Activated naive CD4-positive, alpha-beta T cell treated with anti-CD3 and anti-CD28 coated beads for 36 hours (primary cell): ENCODE measurements around the gene SUPT6H. TPM values are rescaled to one million over a fixed set of nuclear protein-coding genes. Genes with fewer than 3 reads are reported as not detected.
"Not testable (repeated sequence)": the region's sequence is repeated elsewhere in the genome, so short reads cannot be mapped to it uniquely, and the experiment has no call there.

Experiments
- CTCF ChIA-PET: fragments of 350-600 bp; sonication (Branson Sonifier 250); formaldehyde crosslinking; loops from one replicate; lab custom pipeline; 2021; ENCODE audit warnings: antibody characterized with exemption; lab: Charles Lee
- DNase-seq: peaks from one replicate; pipeline ENCODE4 v3.0.0-alpha.2; 2020
- H3K27ac Mint-ChIP-seq: one replicate; pipeline ENCODE4 v1.8.0; 2021; ENCODE audit warnings: mild to moderate bottlenecking, mixed read lengths
- H3K27me3 Mint-ChIP-seq: one replicate; pipeline ENCODE4 v1.8.0; 2021; ENCODE audit warnings: low read depth, mixed read lengths
- H3K36me3 Mint-ChIP-seq: one replicate; pipeline ENCODE4 v1.8.0; 2021; ENCODE audit warnings: low read depth, mixed read lengths
- H3K4me1 Mint-ChIP-seq: one replicate; pipeline ENCODE4 v1.8.0; 2021; ENCODE audit warnings: low read depth, mixed read lengths
- H3K4me3 Mint-ChIP-seq: one replicate; pipeline ENCODE4 v1.8.0; 2021; ENCODE audit warnings: mild to moderate bottlenecking, moderate library complexity, mixed read lengths
- H3K9me3 Mint-ChIP-seq: one replicate; pipeline ENCODE4 v1.8.0; 2021; ENCODE audit warnings: mixed read lengths
- intact Hi-C: fragments of 100-400 bp; cut with micrococcal nuclease; formaldehyde crosslinking; loops from one replicate; pipeline ENCODE4 v1.15.1; 2023
- total RNA-seq, 2 experiments: library from RNA; stranded (reverse); gene quantifications; one replicate each; pipeline ENCODE4 v1.2.3, GENCODE V29; 2021

SUPT6H gene
- total RNA-seq, 2 experiments from 2014 or later: 50.8 to 52.1 TPM

DNA sequence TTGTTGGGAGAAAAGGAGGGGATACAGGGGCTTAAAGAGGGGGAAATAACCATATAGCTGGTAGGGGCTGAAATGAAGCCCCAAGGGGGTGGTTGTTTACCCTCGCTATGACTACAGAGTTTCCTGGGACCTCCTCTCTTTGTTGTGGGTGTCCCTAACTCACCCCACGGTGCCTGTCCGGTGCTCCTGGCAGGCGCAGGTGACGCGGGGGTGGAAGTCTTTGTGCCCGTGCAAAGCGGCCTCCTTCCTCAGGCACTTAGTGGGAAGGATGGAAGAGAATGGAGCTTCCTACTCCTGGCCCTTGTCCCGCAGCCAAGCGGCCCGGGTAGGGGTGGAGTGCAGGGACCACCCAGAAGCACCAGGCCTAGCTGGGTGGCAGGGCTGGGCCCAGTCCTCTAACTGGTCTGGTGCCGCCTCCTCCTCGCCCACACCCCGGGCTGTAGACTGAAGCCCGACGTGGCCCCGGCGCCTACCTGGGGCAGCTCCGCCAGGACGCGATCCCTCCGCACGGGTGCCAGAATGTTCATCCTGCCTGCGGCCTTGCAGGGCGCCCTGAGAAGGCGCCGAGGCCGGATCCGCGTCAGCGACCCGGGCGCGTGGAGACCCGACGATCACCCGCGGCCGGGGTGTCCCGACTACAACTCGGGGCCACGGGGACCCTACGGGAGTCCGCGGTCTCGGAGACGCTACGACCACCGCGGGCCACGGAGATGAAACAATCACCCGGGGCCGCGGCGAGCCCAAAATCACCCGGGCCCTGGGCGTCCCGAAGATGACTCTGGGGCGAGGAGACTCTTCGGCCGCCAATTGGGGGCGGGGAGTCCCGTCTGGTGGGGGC is 55.0 kb downstream of the SUPT6H start:
- H3K36me3 Mint-ChIP-seq: peaks cover 23% of the 10 kb centered on the region
- peaks cover 27% of the 10 kb centered on the region for H3K27me3 Mint-ChIP-seq
- DNase-seq: no peak
- CTCF ChIA-PET: interaction anchor here (0.7 kb wide), 1 partner anchor 55 kb away, joined by 3 read pairs; the partner anchor contains the start of genes SDF2 and SUPT6H
- H3K4me1 Mint-ChIP-seq: peaks cover 33% of the 10 kb centered on the region
- H3K9me3 Mint-ChIP-seq: no peaks in the 10 kb centered on the region
- H3K27ac Mint-ChIP-seq: no peak overlapping the region
- intact Hi-C loops: no loop called here
- peak overlapping the region; percentile 50 for H3K4me3 Mint-ChIP-seq

DNA sequence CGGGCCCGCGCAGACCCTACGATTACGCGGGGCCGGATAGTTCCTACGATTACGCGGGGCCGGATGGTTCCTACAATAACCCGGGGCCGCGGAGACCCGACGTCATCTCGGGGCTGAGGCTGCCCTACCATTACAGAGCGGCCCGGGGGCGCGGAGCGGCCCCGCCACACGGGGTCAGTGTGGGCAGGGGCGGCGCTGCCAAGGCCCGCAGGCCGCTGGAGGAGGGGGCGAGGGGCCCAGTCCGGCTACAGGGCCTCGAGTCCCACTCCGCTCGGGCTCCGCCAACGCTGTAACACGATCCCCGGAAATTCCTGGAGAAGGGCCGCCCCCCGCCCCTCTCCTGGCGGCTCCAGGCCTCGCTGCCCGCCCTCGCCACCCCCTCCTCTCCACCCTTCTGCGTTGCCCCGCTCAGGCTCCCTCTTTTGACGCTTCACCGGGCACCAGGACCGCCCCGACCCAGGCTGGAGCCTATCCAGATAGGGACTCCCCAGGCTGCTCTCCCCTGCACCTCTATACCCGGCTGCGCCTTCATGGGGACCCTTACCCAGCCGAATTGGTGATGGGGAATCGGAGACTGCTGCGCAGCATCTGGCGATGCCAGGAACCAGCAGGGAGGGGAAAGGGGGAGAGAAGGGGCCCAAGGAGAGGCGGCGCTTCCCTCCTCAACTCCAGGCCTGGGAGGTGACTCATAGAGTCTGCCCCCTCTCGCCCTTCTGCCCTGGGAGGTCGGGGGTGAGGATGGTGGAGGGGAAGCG is 55.8 kb downstream of the SUPT6H start, which contains the start of gene RAB34:
Gene RAB34 (minus strand): TSS at position 291 of the 755 bp plus-strand sequence. CDS start 602 bp downstream, outside the sequence.
- CTCF ChIA-PET: interaction anchor here (1.0 kb wide), 1 partner anchor 69 kb away, joined by 3 read pairs; no protein-coding TSS in a partner anchor
- H3K4me1 Mint-ChIP-seq: peaks cover 33% of the 10 kb centered on the region
- no peaks in the 10 kb centered on the region for H3K9me3 Mint-ChIP-seq
- intact Hi-C loops: loop anchor here (2.0 kb wide), 2 partner anchors 55 to 71 kb away; partner anchors contain the start of gene SUPT6H
- H3K36me3 Mint-ChIP-seq: peaks cover 31% of the 10 kb centered on the region
- H3K4me3 Mint-ChIP-seq: peak within 1 kb of the TSS; percentile 66
- peaks cover 25% of the 10 kb centered on the region for H3K27me3 Mint-ChIP-seq
- peak within 1 kb of the TSS; percentile 59 for H3K27ac Mint-ChIP-seq
- peak; percentile 22 for DNase-seq

DNA sequence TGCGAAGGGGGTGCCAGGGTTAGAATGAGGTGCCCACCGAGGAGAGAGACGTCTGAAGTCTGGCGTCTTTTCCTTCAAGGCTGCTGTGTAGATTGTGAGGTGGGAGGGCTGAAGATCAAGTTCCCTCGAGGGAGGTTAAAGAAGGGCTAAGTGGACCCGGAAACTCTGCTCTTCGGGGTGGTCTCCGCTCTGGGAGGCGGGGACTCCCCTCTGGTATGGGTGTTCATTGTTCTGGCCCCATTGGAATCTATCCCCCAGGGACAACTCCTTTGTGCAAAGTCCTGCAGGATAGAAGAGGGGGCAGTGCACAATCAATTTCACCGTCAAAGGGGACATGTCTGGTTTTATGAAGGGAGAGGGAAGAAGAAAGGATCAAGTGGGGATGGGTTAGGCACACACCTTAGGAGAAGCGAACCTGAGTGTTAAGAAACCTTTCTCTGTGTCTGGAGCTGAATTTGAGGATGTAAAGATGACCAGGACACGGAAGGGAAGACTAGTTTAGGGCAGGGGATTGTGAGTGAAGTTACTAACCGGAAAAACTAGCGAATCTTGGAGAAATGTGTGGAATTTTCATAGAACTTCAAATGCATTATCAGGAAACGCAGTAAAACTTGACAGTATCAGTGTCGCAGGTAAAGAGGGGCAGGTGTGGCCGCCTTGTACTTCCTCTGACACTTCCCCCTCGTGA is 56.5 kb downstream of the SUPT6H start:
- Mint-ChIP-seq H3K27ac (peak overlapping the region; percentile 59), H3K4me3 (peak overlapping the region; percentile 66), H3K27me3 (peaks cover 25% of the 10 kb centered on the region), H3K36me3 (peaks cover 37% of the 10 kb centered on the region), H3K9me3 (no peaks in the 10 kb centered on the region), H3K4me1 (peaks cover 39% of the 10 kb centered on the region)
- CTCF ChIA-PET: interaction anchor here (1.0 kb wide), 1 partner anchor 70 kb away, joined by 3 read pairs; no protein-coding TSS in a partner anchor
- DNase-seq: no peak
- intact Hi-C loops: loop anchor here (1.0 to 2.0 kb wide), 6 partner anchors 7 to 383 kb away; partner anchors contain the start of genes IFT20, NEK8, PROCA1 and SUPT6H

DNA sequence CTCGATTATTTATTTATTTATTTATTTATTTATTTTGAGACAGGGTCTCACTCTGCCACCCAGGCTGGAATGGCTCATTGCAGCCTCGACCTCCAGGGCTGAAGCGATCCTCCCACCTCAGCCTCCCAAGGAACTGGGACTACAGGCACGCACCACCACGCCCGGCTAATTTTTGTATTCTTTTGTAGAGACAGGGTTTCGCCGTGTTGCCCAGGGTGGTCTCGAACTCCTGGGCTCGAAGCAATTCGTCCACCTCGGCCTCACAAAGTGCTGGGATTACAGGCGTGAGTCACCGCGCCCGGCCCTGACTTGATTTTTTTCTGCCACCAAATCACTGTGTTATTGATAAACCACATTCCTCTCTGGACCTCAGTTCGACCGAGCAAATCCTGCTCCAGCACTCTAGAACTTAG is 57.0 kb downstream of the SUPT6H start:
- CTCF ChIA-PET: interaction anchor here (0.7 to 1.9 kb wide), 9 partner anchors 8 to 398 kb away, joined by 3 to 8 read pairs (median 3); partner anchors contain the start of genes PROCA1, SDF2 and SUPT6H
- Mint-ChIP-seq H3K36me3 (peaks cover 39% of the 10 kb centered on the region), H3K9me3 (no peaks in the 10 kb centered on the region), H3K27me3 (peaks cover 25% of the 10 kb centered on the region), H3K4me1 (peaks cover 43% of the 10 kb centered on the region), H3K4me3 (peak overlapping the region; percentile 91), H3K27ac (peak overlapping the region; percentile 94)
- intact Hi-C loops: loop anchor here (1.0 to 2.0 kb wide), 6 partner anchors 8 to 384 kb away; partner anchors contain the start of genes IFT20, NEK8, PROCA1 and SUPT6H
- no peak for DNase-seq

DNA sequence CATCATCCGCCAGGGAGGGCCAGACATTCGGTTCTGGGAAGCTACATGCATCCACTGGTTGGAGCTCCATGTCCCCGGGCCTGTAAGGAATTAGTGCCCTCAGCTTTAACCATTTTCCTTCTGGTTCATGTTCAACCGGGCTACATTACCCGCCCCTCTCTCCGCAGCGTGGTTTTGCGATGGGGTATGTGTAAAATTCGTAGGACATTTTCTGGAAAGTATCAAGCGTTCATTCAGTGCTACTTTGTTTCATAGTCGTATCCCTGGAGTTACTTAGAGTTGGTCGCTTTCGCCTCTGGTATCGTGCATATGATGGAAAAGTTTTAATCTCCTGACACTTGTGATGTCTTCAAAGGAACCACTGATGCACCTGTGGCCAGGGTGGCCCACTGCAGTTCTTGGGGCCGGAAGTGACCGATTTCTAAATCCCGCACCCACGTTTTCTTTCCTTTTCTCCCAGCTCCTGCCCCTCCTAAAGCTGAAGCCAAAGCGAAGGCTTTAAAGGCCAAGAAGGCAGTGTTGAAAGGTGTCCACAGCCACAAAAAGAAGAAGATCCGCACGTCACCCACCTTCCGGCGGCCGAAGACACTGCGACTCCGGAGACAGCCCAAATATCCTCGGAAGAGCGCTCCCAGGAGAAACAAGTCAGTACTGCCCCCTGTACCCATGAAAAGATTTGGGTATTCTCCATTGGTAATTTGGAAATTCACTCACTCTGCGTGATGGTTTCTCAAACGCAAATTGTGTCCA is 58.4 kb downstream of the SUPT6H start:
- intact Hi-C loops: loop anchor here (10.0 kb wide), 1 partner anchor 844 kb away; the partner anchor contains the start of genes ABHD15 and TP53I13
- peaks cover 17% of the 10 kb centered on the region for H3K27me3 Mint-ChIP-seq
- CTCF ChIA-PET: interaction anchor here (0.7 to 1.9 kb wide), 9 partner anchors 9 to 397 kb away, joined by 3 to 8 read pairs (median 3); partner anchors contain the start of genes PROCA1, SDF2 and SUPT6H
- H3K27ac Mint-ChIP-seq: peak overlapping the region; percentile 94
- H3K4me3 Mint-ChIP-seq: peak overlapping the region; percentile 91
- peaks cover 52% of the 10 kb centered on the region for H3K36me3 Mint-ChIP-seq
- peaks cover 53% of the 10 kb centered on the region for H3K4me1 Mint-ChIP-seq
- H3K9me3 Mint-ChIP-seq: no peaks in the 10 kb centered on the region
- peak; percentile 49 for DNase-seq

DNA sequence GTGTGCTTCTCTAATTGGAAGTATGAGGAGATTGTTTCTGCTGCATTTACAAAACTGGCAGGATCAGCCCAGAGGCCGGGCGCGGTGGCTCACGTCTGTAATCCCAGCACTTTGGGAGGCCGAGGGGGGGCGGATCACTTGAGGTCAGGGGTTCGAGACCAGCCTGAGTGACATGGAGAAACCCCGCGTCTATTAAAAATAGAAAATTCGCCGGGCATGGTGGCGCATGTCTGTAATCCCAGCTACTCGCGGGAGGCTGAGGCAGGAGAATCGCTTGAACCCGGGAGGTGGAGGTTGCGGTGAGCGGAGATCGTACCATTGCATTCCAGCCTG is 59.0 kb downstream of the SUPT6H start:
- intact Hi-C loops: loop anchor here (10.0 kb wide), 1 partner anchor 844 kb away; the partner anchor contains the start of genes ABHD15 and TP53I13
- peaks cover 53% of the 10 kb centered on the region for H3K4me1 Mint-ChIP-seq

DNA sequence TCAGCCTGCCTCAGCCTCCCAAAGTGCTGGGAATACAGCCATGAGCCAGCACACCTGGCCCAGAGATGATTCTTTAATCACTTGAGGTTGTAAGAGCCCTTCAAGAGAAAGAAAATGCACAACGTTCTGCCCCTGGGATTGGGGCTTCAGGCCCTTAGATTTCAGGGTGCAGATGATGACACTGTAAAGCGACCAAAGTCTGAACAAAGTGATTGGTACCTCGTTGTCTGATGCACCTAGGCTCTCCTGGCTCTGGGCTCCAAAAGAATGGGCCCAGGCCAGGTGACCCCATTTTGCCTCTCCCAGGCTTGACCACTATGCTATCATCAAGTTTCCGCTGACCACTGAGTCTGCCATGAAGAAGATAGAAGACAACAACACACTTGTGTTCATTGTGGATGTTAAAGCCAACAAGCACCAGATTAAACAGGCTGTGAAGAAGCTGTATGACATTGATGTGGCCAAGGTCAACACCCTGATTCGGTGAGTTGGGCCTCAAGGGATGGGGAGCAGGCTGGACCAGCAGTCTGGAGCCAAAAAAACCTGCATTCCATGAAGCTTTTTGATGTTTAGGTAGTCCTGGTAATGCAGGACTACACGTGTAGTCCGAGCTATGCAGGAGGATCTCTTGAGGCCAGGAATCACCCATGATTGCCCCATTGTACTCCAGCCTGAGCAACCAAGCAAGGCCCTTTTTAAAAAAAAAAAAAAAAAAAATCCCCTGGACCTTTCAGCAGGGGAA is 60.6 kb downstream of the SUPT6H start:
- H3K4me3 Mint-ChIP-seq: peak overlapping the region; percentile 91
- peaks cover 58% of the 10 kb centered on the region for H3K36me3 Mint-ChIP-seq
- H3K9me3 Mint-ChIP-seq: no peaks in the 10 kb centered on the region
- no peak for DNase-seq
- CTCF ChIA-PET: interaction anchor here (0.6 to 7.2 kb wide), 3 partner anchors 26 to 231 kb away, joined by 4 to 353 read pairs (median 5); partner anchors contain the start of gene TRAF4
- peaks cover 7% of the 10 kb centered on the region for H3K27me3 Mint-ChIP-seq
- H3K4me1 Mint-ChIP-seq: peaks cover 53% of the 10 kb centered on the region
- intact Hi-C loops: loop anchor here (10.0 kb wide), 1 partner anchor 842 kb away; the partner anchor contains the start of genes ABHD15 and TP53I13
- peak overlapping the region; percentile 75 for H3K27ac Mint-ChIP-seq

More for the DNA sequence above, 59.0 kb downstream of the SUPT6H start:
- Mint-ChIP-seq H3K36me3 (peaks cover 56% of the 10 kb centered on the region), H3K27me3 (peaks cover 11% of the 10 kb centered on the region), H3K27ac (peak overlapping the region; percentile 94), H3K4me3 (peak overlapping the region; percentile 91)
- DNase-seq, H3K9me3 Mint-ChIP-seq: not testable (repeated sequence)
- CTCF ChIA-PET: interaction anchor here (0.6 to 1.9 kb wide), 6 partner anchors 10 to 228 kb away, joined by 3 to 8 read pairs (median 4); partner anchors contain the start of gene PROCA1

DNA sequence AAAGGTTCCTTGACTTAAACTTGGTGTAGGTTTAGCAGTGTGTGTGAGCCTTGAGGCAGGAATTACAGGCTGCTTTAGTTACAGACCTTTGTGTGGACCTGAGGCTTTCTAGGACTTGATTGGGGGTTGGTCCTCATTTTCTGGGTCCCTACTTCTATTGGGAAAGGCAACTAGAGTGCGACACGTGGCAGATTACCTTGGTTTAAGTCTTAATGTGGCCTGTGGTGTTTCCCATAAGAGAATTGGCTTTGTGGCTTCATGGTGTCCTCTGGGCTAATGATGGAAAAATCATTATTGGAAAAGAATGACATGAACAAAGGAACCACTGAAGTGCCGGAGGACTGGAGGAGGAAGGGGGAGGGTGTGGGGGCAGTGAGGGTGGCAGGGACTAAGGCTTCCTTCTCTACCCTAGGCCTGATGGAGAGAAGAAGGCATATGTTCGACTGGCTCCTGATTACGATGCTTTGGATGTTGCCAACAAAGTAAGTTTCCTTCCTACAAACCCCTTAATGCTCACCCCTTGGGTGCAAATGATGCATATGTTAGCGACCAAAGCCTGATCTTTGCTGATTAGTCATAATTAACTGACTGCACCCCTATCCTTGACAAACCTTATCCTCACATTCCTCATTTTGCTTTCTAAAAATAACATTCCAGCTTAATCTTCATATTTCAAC is 61.3 kb downstream of the SUPT6H start:
- Mint-ChIP-seq H3K36me3 (peaks cover 58% of the 10 kb centered on the region), H3K27ac (peak overlapping the region; percentile 75), H3K4me3 (peak overlapping the region; percentile 40), H3K27me3 (peaks cover 2% of the 10 kb centered on the region), H3K9me3 (no peaks in the 10 kb centered on the region), H3K4me1 (peaks cover 51% of the 10 kb centered on the region)
- CTCF ChIA-PET: interaction anchor here (2.2 to 7.2 kb wide), 2 partner anchors 25 to 41 kb away, joined by 6 to 353 read pairs; partner anchors contain the start of gene TRAF4
- DNase-seq: no peak
- intact Hi-C loops: loop anchor here (10.0 kb wide), 1 partner anchor 842 kb away; the partner anchor contains the start of genes ABHD15 and TP53I13

DNA sequence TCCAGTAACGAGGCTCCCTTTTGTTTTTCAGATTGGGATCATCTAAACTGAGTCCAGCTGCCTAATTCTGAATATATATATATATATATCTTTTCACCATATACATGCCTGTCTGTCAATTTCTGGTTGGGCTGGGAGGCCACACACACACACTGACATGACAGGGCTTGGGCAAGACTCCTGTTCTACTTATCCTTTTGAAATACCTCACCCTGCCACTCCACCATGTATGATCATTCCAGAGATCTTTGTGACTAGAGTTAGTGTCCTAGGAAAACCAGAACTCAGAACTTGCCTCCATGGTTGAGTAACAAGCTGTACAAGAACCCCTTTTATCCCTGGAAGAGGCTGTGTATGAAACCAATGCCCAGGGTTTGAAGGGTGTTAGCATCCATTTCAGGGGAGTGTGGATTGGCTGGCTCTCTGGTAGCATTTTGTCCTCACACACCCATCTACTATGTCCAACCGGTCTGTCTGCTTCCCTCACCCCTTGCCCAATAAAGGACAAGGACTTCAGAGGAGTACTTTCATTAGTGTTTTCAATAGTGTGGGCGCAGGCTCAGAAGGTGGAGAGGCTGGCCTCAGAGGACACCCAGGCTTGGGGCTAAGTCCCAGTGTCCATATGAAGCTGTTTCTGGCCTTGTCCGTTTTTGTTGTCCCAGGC is 62.0 kb downstream of the SUPT6H start:
- Mint-ChIP-seq H3K27ac (peak overlapping the region; percentile 93), H3K4me1 (peaks cover 48% of the 10 kb centered on the region), H3K4me3 (peak overlapping the region; percentile 91), H3K36me3 (peaks cover 58% of the 10 kb centered on the region)
- intact Hi-C loops: loop anchor here (10.0 kb wide), 1 partner anchor 841 kb away; the partner anchor contains the start of genes ABHD15 and TP53I13
- not testable (repeated sequence) for H3K9me3 Mint-ChIP-seq, H3K27me3 Mint-ChIP-seq, DNase-seq
- CTCF ChIA-PET: interaction anchor here (2.2 to 7.2 kb wide), 2 partner anchors 24 to 40 kb away, joined by 6 to 353 read pairs; partner anchors contain the start of gene TRAF4
